ENCODE results near the gene KCNQ4.

KCNQ4 gene

GRCh38 chr1:40783001-40783905, at the start of gene KCNQ4:
TSS of gene KCNQ4 (plus strand) at chr1:40783787. CDS start at chr1:40784094, 307 bp downstream.
- in situ Hi-C loops (cut with MboI; ENCODE audit: low sequenced_read_pairs) = no loop called here

- in situ Hi-C loops (cut with MboI; ENCODE audit: low sequenced_read_pairs) = no loop called here
These were observed 48.5 kb upstream of the KCNQ4 start for GRCh38 chr1:40734882-40735628.

- in situ Hi-C loops (cut with MboI; ENCODE audit: low sequenced_read_pairs) = no loop called here
These were observed 47.5 kb upstream of the KCNQ4 start for GRCh38 chr1:40736085-40736531.

GRCh38 chr1:40738831-40739230, 44.8 kb upstream of the KCNQ4 start:
- in situ Hi-C loops (cut with MboI; ENCODE audit: low sequenced_read_pairs) = no loop called here

GRCh38 chr1:40739455-40740008, 44.1 kb upstream of the KCNQ4 start:
- in situ Hi-C loops (cut with MboI; ENCODE audit: low sequenced_read_pairs) = no loop called here

- in situ Hi-C loops (cut with MboI; ENCODE audit: low sequenced_read_pairs) = no loop called here
These were observed 43.3 kb upstream of the KCNQ4 start for GRCh38 chr1:40740039-40740996.

GRCh38 chr1:40740997-40741736, 42.4 kb upstream of the KCNQ4 start:
- in situ Hi-C loops (cut with MboI; ENCODE audit: low sequenced_read_pairs) = no loop called here

GRCh38 chr1:40742363-40743061, 41.1 kb upstream of the KCNQ4 start:
- in situ Hi-C loops (cut with MboI; ENCODE audit: low sequenced_read_pairs) = no loop called here

- in situ Hi-C loops (cut with MboI; ENCODE audit: low sequenced_read_pairs) = no loop called here
These were observed 40.1 kb upstream of the KCNQ4 start for GRCh38 chr1:40743452-40743851.

GRCh38 chr1:40743860-40744259, 39.7 kb upstream of the KCNQ4 start:
- in situ Hi-C loops (cut with MboI; ENCODE audit: low sequenced_read_pairs) = no loop called here

GRCh38 chr1:40745176-40745575, 38.4 kb upstream of the KCNQ4 start:
- in situ Hi-C loops (cut with MboI; ENCODE audit: low sequenced_read_pairs) = no loop called here

GRCh38 chr1:40746344-40747090, 37.1 kb upstream of the KCNQ4 start:
- in situ Hi-C loops (cut with MboI; ENCODE audit: low sequenced_read_pairs) = no loop called here

- in situ Hi-C loops (cut with MboI; ENCODE audit: low sequenced_read_pairs) = no loop called here
These were observed 34.5 kb upstream of the KCNQ4 start for GRCh38 chr1:40748841-40749718.

GRCh38 chr1:40749817-40750216, 33.8 kb upstream of the KCNQ4 start:
- in situ Hi-C loops (cut with MboI; ENCODE audit: low sequenced_read_pairs) = no loop called here

- in situ Hi-C loops (cut with MboI; ENCODE audit: low sequenced_read_pairs) = no loop called here
These were observed 33.1 kb upstream of the KCNQ4 start for GRCh38 chr1:40750451-40750908.

- in situ Hi-C loops (cut with MboI; ENCODE audit: low sequenced_read_pairs) = no loop called here
These were observed 31.8 kb upstream of the KCNQ4 start for GRCh38 chr1:40751802-40752201.

- in situ Hi-C loops (cut with MboI; ENCODE audit: low sequenced_read_pairs) = no loop called here
These were observed 30.3 kb upstream of the KCNQ4 start for GRCh38 chr1:40753142-40753882.

Data from hTERT RPE-1 (cell line).